GM12873 (cell line): Measurements from ENCODE around the gene SMARCC1.

Experiments
- CTCF ChIP-seq: IDR thresholded peaks from 2 replicates; pipeline ENCODE4 v1.5.1; 2012; ENCODE audit warnings: low read depth, mild to moderate bottlenecking, moderate library complexity, low read length, control low read depth; ENCODE audit not compliant: insufficient read depth; ENCODE audit errors: missing control alignments

SMARCC1 gene

GRCh38 chr3:47803480-47804025, 21.9 kb upstream of the SMARCC1 start:
- no peak for TF ChIP-seq CTCF

GRCh38 chr3:47802734-47803479, 21.2 kb upstream of the SMARCC1 start, which contains the start of gene DHX30:
DHX30 (plus strand) TSS chr3:47803138; CDS start chr3:47810684, 7,546 bp downstream.
- TF ChIP-seq CTCF: no peak

- TF ChIP-seq CTCF: peak; percentile 69
Observed at GRCh38 chr3:47799733-47800132, 18.0 kb upstream of the SMARCC1 start.

GRCh38 chr3:47794544-47794943, 12.9 kb upstream of the SMARCC1 start:
- TF ChIP-seq CTCF: no peak

GRCh38 chr3:47792699-47793098, 11.0 kb upstream of the SMARCC1 start:
- TF ChIP-seq CTCF: no peak

- no peak for TF ChIP-seq CTCF
Observed at GRCh38 chr3:47791193-47791855, 9.6 kb upstream of the SMARCC1 start.

- TF ChIP-seq CTCF: no peak
Observed at GRCh38 chr3:47783673-47784072, 2.0 kb upstream of the SMARCC1 start.
